Smooth muscle cell of the brain vasculature (primary cell): Measurements from ENCODE around the gene PACC1.
"Not testable (repeated sequence)": the region's sequence is repeated elsewhere in the genome, so short reads cannot be mapped to it uniquely, and the experiment has no call there.

Source experiments
- DNase-seq: peaks from one replicate; pipeline ENCODE4 v3.0.0-alpha.2; 2012; ENCODE audit warnings: low read depth, low spot score

Gene PACC1

GRCh38 chr1:212396638-212397037 lies 18.0 kb downstream of the PACC1 start:
- DNase-seq = no peak

GRCh38 chr1:212395678-212396437 lies 18.8 kb downstream of the PACC1 start:
- not testable (repeated sequence) for DNase-seq

- no peak for DNase-seq
Measured at GRCh38 chr1:212388985-212389716, 25.5 kb downstream of the PACC1 start.

- DNase-seq = no peak
Measured at GRCh38 chr1:212386029-212386428, 28.7 kb downstream of the PACC1 start.

GRCh38 chr1:212381397-212382035 lies 33.2 kb downstream of the PACC1 start:
- DNase-seq = no peak

GRCh38 chr1:212379366-212379765 lies 35.3 kb downstream of the PACC1 start:
- no peak for DNase-seq

- DNase-seq = no peak
Measured at GRCh38 chr1:212377644-212378043, 37.0 kb downstream of the PACC1 start.

GRCh38 chr1:212375986-212376385 lies 38.7 kb downstream of the PACC1 start:
- no peak for DNase-seq

- DNase-seq = peak; percentile 52
Measured at GRCh38 chr1:212368073-212368484, 46.6 kb downstream of the PACC1 start.

GRCh38 chr1:212367474-212368072 lies 47.1 kb downstream of the PACC1 start:
- DNase-seq = no peak

GRCh38 chr1:212366901-212367300 lies 47.8 kb downstream of the PACC1 start:
- DNase-seq = no peak

- DNase-seq = no peak
Measured at GRCh38 chr1:212364985-212365384, 49.7 kb downstream of the PACC1 start.

- no peak for DNase-seq
Measured at GRCh38 chr1:212359794-212360479, 54.7 kb downstream of the PACC1 start.

GRCh38 chr1:212355230-212355969 lies 59.3 kb downstream of the PACC1 start:
- DNase-seq = no peak

GRCh38 chr1:212354464-212354863 lies 60.2 kb downstream of the PACC1 start:
- DNase-seq = no peak

- no peak for DNase-seq
Measured at GRCh38 chr1:212353181-212353580, 61.5 kb downstream of the PACC1 start.

GRCh38 chr1:212351588-212352362 lies 62.9 kb downstream of the PACC1 start:
- DNase-seq = no peak

- DNase-seq = no peak
Measured at GRCh38 chr1:212346601-212347000, 68.1 kb downstream of the PACC1 start.

GRCh38 chr1:212344905-212345304 lies 69.8 kb downstream of the PACC1 start:
- no peak for DNase-seq

GRCh38 chr1:212341090-212341489 lies 73.6 kb downstream of the PACC1 start:
- DNase-seq = no peak
